ENCODE results near the gene CEP78. TPM values are rescaled to one million over a fixed set of nuclear protein-coding genes. Genes with fewer than 3 reads are reported as not detected.

Gene CEP78
- total and polyA plus RNA-seq, 10 donors: 7.1 to 20.1 (median 16.2) TPM

- H3K27ac ChIP-seq: no peak overlapping the region
- no peaks in the 10 kb centered on the region for H3K27me3 ChIP-seq (replicated peaks in 1 of 7)
- no peak for DNase-seq
- H3K36me3 ChIP-seq: no peaks in the 10 kb centered on the region
- peaks cover 0 to 39% (median 10%) of the 10 kb centered on the region in 6 donors for H3K4me1 ChIP-seq
- no peaks in the 10 kb centered on the region for H3K9me3 ChIP-seq
- TF ChIP-seq POLR2AphosphoS5 (IDR thresholded peaks at IDR 0.05) (no peak), POLR2A (IDR thresholded peaks at IDR 0.05) (no peak), CTCF (IDR thresholded peaks at IDR 0.05 in 8 of 11, conservative IDR thresholded peaks at IDR 0.05 in 3 of 11) (no peak)
- intact Hi-C loops (cut with DNase I; ENCODE audit: low total_unique reads): no loop called here
- no peak overlapping the region for H3K4me3 ChIP-seq
Measured at GRCh38 chr9:78212868-78213267, 23.0 kb upstream of the CEP78 start.

GRCh38 chr9:78213712-78214111, 22.2 kb upstream of the CEP78 start:
- DNase-seq: no peak
- TF ChIP-seq CTCF (IDR thresholded peaks at IDR 0.05 in 8 of 11, conservative IDR thresholded peaks at IDR 0.05 in 3 of 11) (peak in 9 of 11 experiments; percentile 11 to 46 (median 26)), POLR2AphosphoS5 (IDR thresholded peaks at IDR 0.05) (no peak), POLR2A (IDR thresholded peaks at IDR 0.05) (no peak)

GRCh38 chr9:78214492-78214891, 21.4 kb upstream of the CEP78 start:
- WGBS, 5 donors: 92 to 98% (median 95%) methylated on average over 1 of the region's 1 CpG
- Histone ChIP-seq H3K27me3 (replicated peaks in 1 of 7) (no peaks in the 10 kb centered on the region), H3K9me3 (no peaks in the 10 kb centered on the region), H3K4me1 (peaks cover 0 to 39% (median 10%) of the 10 kb centered on the region in 6 donors), H3K27ac (no peak overlapping the region), H3K4me3 (no peak overlapping the region), H3K36me3 (no peaks in the 10 kb centered on the region)
- TF ChIP-seq POLR2AphosphoS5 (IDR thresholded peaks at IDR 0.05): no peak
- no peak for TF ChIP-seq POLR2A (IDR thresholded peaks at IDR 0.05)
- TF ChIP-seq CTCF (IDR thresholded peaks at IDR 0.05 in 8 of 11, conservative IDR thresholded peaks at IDR 0.05 in 3 of 11): no peak
- no peak for DNase-seq
- intact Hi-C loops (cut with DNase I; ENCODE audit: low total_unique reads): no loop called here

More at GRCh38 chr9:78213712-78214111, 22.2 kb upstream of the CEP78 start:
- H3K27ac ChIP-seq: no peak overlapping the region
- intact Hi-C loops (cut with DNase I; ENCODE audit: low total_unique reads): no loop called here
- no peaks in the 10 kb centered on the region for H3K9me3 ChIP-seq
- no peaks in the 10 kb centered on the region for H3K27me3 ChIP-seq (replicated peaks in 1 of 7)
- H3K4me3 ChIP-seq: no peak overlapping the region
- peaks cover 0 to 39% (median 10%) of the 10 kb centered on the region in 6 donors for H3K4me1 ChIP-seq
- H3K36me3 ChIP-seq: no peaks in the 10 kb centered on the region
- WGBS, 5 donors: 12 to 15% (median 13%) methylated on average over 4 of the region's 4 CpGs

GRCh38 chr9:78215706-78216105, 20.2 kb upstream of the CEP78 start:
- intact Hi-C loops (cut with DNase I; ENCODE audit: low total_unique reads): no loop called here
- no peak for DNase-seq
- H3K36me3 ChIP-seq: no peaks in the 10 kb centered on the region
- no peak overlapping the region for H3K4me3 ChIP-seq
- no peak for TF ChIP-seq CTCF (IDR thresholded peaks at IDR 0.05 in 8 of 11, conservative IDR thresholded peaks at IDR 0.05 in 3 of 11)
- no peak for TF ChIP-seq POLR2A (IDR thresholded peaks at IDR 0.05)
- TF ChIP-seq POLR2AphosphoS5 (IDR thresholded peaks at IDR 0.05): no peak
- peaks cover 0 to 33% (median 9%) of the 10 kb centered on the region in 6 donors for H3K4me1 ChIP-seq
- H3K27me3 ChIP-seq (replicated peaks in 1 of 7): no peaks in the 10 kb centered on the region
- WGBS, 5 donors: 73 to 96% (median 85%) methylated on average over 2 of the region's 2 CpGs
- no peak overlapping the region for H3K27ac ChIP-seq
- no peaks in the 10 kb centered on the region for H3K9me3 ChIP-seq
